Brain pericyte (primary cell): ENCODE measurements around the gene TRAPPC4.
A peak's percentile ranks its signal among the peaks of the same experiment; 100 is the strongest.
"Not testable (repeated sequence)": the region's sequence is repeated elsewhere in the genome, so short reads cannot be mapped to it uniquely, and the experiment has no call there.

ENCODE experiments used
- DNase-seq: peaks from one replicate; pipeline ENCODE4 v3.0.0-alpha.2; 2012; ENCODE audit warnings: low read depth, low spot score

Gene TRAPPC4, protein sequence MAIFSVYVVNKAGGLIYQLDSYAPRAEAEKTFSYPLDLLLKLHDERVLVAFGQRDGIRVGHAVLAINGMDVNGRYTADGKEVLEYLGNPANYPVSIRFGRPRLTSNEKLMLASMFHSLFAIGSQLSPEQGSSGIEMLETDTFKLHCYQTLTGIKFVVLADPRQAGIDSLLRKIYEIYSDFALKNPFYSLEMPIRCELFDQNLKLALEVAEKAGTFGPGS

DNA sequence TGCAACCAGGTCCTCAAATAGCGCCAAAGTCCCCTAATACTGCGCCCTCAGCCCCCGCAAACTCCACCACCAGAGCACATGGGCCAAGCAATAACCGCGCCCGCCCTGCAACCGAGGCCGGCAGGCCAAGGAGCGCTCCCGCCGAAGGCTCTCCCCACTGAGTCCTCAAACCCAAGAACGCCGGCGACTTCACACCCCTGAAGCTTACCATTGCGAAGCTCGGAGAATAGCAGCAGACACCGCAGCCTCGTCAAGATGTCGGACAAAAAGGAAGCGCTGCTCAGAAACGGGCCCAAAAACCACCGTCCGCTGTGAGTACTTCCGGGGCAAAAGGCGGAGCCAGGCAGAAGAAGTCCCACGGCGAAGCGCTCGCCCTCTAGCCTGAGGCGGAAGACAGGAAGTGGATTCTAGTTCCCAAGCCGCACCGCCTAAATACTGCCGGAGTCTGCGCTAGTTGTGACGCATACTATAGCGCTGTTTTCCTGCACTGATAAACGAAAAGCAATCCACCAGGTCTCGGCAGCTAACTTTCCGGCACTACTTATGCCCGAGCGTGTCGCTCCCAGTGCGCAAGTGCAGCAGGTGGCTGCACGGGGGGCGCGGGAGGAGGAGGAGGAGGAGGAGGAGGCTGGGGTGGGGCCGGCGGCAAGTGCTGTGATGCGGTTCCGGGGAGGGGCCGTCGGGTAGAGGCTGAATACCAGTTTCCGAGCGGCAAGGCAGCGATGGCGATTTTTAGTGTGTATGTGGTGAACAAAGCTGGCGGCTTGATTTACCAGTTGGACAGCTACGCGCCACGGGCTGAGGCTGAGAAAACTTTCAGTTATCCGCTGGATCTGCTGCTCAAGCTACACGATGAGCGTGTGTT is at the start of gene TRAPPC4, which contains the start of gene RPS25:
TSS of gene TRAPPC4 (plus strand) at position 693 of the 865 bp plus-strand sequence. CDS start at position 723, 30 bp downstream.
TSS of gene RPS25 (minus strand) at position 270 of the 865 bp plus-strand sequence. CDS start at position 211, 59 bp downstream.
- DNase-seq = peak; percentile 90

DNA sequence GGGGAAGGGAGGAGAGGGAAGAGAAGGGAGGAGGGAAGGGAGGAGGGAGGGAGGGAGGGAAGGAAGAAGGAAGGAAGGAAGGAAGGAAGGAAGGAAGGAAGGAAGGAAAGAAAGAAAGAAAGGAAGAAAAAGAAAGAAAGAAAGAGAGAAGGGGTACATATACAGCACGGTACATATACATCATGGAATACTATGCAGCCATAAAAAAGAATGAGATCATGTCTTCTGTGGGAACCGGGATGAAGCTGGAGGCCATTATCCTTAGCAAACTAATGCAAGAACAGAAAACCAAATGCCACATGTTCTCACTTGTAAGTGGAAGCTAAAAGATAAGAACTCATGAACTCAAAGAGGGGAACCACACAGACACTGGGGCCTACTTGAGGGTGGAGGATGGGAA is 49.1 kb upstream of the TRAPPC4 start:
- not testable (repeated sequence) for DNase-seq

DNA sequence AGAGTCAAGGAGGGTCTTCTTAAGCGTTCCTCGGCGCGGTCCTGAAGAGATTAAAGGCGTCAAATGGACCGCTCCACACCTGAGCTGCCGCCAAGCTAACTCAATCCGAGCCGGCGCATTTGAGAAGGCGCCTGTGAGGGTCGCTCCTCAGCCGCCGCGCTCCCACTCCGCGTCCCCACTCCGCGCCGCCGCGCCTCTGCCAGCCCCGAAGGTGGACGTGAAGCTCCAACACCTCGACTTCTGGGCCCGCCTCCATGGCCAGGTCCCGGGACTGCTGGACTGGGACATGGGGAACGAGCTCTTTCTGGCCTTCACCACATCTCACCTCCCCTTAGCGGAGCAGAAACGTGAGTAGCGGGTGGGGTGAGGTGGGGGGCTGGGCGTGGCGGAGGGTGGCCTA is 46.9 kb upstream of the TRAPPC4 start, which contains the start of gene FOXR1:
TSS of gene FOXR1 (plus strand) at position 116 of the 400 bp plus-strand sequence. CDS start at position 287, 171 bp downstream.
- DNase-seq = no peak

DNA sequence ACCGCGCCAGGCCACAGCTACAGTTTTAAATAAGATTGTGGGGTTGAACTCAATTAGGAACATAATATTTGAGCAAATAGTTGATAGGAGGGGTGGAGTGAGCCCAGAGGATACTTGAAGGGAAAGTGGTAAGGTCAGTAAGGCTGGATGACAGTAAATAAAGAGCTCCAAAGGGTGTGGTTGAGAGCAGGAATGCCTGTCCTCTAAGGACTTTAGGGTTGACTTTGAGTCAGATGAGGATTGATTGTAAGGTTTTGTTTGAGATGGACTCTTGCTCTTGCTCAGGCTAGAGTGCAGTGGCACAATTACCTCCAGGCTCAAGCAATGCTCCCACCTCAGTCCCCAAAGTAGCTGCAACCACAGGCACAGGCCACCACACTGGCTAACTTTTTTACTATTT is 44.6 kb upstream of the TRAPPC4 start:
- no peak for DNase-seq

DNA sequence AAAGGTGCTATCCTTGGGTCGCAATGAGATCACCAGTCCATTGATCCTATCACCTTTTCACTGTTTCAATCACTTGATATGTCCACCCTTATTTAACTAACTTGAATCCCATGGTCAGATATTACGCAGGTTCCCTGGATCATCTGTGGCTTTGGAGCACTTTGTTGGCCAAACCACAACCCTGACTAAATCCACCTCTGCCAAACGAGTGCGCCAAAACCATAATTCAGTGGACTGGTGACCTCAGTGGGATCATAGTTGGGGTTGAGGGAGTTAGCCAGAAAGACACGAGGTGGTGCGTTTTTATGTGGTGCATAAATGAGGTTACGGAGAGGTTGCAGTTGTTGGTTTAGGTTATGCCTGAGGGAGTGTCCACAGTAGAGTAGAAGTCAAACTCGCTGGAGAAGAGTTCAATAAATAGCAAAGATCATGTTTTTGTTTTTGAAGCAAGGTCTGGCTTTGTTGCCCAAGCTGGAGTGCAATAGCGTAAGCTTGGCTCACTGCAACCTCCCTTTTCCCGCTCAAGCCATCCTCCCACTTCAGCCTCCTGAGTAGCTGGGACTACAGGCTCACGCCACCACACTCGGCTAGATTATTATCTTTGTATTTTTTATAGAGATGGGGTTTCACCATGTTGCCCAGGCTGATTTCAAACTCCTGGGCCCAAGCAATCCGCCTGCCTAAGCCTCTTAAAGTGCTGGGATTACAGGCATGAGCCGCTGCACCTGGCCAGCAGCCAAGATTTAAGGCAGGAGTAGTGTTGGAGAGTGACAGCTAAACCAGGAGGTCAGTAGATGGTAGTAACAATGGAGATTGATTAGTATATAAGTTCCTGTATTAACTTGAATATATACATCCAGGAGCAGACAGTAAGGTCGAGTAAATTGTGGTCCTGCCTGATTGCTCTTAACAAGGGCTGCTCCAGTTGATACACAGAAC is 42.5 kb upstream of the TRAPPC4 start:
- DNase-seq = no peak

DNA sequence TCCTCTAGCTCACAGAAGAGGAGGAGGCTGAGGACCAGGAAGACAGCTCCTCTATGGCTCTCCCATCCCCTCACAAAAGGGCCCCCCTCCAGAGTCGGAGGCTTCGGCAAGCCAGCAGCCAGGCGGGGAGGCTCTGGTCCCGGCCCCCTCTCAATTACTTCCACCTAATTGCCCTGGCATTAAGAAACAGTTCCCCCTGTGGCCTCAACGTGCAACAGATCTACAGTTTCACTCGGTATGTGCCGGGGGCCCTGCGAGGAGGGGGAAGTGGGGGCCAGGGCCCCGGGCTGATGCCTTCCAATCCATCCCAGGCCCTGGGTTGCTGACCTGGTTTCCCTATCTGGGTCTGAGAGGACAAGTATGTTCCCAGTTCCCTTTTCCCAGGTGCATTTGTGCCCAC is 39.1 kb upstream of the TRAPPC4 start:
- DNase-seq = no peak

DNA sequence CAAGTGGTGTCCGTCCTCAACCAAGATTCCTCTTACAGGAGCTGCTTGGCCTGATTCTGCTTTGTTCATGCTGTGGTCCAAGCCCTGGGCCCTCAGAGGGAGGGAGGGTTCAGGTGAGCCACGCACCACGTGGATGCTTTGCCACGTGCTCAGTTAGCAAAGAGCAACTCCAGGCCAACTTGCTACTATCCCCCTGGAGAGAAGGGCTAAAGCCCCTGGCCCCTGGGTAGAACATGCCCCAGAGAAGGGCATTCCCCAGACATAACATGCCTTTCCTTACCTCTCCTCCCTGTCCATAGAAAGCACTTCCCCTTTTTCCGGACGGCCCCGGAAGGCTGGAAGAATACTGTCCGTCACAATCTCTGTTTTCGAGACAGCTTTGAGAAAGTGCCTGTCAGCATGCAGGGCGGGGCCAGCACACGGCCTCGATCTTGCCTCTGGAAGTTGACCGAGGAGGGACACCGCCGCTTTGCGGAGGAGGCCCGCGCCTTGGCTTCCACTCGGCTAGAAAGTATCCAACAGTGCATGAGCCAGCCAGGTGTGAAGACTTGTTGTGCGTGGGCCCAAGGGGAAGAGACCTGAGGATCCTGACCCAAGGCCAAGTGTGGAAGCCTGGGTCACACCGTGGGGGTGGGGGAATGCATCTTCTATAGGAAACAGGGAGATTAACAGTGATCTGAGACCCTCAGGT is 38.2 kb upstream of the TRAPPC4 start:
- no peak for DNase-seq

DNA sequence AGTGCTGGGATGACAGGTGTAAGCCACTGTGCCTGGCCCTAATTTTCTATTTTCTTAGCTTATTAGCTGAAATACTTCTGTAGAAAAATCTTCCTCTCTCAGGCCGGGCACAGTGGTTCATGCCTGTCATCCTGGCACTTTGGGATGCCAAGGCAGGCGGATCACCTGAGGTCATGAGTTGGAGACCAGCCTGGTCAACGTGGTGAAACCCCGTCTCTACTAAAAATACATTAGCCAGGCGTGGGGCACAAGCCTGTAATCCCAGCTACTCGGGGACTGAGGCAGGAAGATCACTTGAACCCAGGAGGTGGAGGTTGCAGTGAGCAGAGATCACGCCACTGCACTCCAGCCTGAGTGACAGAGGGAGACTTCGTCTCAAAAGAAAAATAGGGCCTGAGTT is 34.2 kb upstream of the TRAPPC4 start:
- not testable (repeated sequence) for DNase-seq

DNA sequence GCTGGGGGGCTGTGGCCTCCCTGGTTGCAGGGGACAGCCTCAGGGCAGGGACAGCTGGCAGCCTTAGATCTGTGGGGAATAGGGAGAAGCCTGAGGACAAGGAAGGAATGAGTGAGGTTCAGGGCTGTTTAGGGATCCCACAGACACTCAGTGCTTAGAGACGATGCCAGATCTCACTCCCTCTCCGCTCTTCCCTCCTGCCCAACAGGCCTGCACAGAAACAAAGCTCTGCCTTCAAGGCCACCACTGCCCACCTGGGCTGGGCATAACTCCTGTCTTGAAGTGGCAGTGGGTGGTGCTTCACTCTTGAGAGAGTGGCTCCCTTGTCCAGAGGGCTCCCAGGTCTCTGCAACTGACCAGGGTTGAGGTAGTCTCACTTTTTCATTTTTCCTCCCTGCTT is 33.7 kb upstream of the TRAPPC4 start:
- no peak for DNase-seq

DNA sequence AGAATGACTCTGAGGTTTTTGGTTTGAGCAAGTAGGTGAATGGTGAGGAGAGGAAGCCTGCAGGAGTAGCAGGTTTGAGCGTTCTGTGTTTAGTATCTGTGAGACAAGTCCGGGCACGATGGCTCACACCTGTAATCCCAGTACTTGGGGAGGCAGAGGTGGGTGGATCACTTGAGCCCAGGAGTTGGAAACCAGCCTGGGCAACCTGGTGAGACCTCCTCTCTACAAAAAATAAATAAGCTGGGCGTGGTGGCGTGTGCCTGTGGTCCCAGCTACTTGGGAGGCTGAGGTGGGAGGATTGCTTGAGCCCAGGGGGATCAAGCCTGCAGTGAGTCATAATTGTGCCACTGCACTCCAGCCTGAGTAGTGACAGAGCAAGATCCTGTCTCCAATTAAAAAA is 30.3 kb upstream of the TRAPPC4 start:
- no peak for DNase-seq

DNA sequence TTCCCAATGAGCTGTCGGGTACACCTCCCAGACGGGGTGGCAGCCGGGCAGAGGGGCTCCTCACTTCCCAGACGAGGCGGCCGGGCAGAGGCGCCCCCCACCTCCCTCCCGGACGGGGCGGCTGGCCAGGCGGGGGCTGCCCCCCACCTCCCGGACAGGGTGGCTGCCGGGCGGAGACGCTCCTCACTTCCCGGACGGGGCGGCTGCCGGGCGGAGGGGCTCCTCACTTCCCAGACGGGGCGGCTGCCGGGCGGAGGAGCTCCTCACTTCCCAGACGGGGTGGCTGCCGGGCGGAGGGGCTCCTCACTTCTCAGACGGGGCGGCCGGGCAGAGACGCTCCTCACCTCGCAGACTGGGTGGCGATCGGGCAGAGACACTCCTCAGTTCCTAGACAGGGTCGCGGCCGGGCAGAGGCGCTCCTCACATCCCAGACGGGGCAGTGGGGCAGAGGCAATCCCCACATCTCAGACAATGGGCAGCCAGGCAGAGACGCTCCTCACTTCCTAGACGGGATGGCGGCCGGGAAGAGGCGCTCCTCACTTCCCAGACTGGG is 27.0 kb upstream of the TRAPPC4 start:
- not testable (repeated sequence) for DNase-seq

DNA sequence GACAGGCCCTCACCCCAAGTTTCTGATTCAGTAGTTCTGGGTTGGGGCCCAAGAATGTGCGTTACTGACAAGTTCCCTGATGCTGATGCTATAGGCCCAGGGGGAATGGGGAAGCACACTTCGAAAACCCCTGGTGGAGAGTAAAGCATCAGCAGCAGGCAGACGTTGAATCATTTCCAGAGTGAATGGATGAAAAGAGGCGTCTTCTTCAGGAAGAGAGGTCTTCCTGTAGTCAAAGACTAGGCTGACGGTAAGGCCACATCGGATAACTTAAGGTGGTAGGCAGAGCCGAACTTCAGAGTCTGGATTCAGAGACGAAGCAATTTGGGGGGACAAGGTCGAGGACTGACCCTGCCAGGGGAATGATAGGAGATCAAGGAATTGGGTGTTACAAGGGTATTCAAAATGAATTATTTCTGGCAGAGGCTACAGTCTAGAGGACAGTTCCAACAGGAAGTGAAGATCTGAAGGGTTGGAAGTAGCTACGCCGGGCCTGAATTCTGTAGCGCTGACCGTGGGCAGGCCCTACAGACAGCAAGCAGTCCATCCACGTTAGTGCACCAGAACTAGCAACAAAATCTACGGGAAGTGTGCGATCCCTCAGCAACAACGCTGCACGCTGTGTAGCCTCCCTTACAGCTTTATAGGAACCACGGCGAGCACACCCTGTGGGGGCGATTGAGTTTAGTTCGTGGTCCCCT is 21.5 kb upstream of the TRAPPC4 start:
- DNase-seq = no peak

DNA sequence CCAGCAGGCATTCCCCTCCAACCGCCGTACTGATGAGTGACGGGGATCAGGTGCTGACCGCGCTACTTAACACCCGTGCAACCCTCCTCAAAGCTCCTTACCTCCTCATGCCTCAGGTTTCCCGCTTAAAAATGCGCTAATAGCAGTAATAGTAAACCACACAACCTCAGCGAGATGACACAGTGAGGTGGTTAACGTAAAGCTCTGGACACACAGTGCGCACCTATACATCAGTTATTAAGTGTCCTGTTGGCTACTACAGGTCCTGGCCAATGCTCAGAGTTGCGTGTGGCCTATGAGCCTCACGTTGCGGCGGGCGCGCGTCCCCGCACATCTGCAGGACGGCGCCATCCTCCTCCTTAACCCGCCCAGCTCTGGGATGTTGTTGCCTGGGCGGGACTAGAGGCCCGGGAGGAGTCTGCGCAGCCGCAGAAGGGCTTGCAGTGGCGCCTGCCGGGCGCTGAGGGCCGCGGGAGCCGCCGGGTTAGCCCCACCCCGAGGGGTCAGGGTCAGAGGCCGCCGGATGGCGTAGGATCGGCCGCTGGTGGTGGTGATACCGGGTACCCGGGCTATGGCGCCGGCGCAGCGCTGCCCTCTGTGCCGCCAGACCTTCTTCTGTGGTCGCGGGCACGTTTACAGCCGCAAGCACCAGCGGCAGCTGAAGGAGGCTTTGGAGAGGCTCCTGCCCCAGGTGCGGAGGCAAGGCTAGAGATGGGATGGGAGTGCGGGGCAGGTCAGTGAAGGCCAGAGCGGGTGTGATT is 20.8 kb upstream of the TRAPPC4 start, which contains the start of gene CENATAC:
TSS of gene CENATAC (plus strand) at position 512 of the 761 bp plus-strand sequence. CDS start at position 572, 60 bp downstream.
- DNase-seq = peak; percentile 32

DNA sequence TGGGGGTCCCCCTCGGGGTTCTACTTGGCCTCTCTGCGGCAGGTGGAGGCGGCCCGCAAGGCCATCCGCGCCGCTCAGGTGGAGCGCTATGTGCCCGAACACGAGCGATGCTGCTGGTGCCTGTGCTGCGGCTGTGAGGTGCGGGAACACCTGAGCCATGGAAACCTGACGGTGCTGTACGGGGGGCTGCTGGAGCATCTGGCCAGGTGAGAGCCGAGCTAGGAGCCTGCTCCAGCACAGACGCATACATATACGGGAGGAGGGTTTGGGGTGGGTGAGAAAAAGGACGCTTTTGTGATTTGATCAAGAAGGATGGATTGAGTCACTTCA is 20.2 kb upstream of the TRAPPC4 start:
- no peak for DNase-seq

DNA sequence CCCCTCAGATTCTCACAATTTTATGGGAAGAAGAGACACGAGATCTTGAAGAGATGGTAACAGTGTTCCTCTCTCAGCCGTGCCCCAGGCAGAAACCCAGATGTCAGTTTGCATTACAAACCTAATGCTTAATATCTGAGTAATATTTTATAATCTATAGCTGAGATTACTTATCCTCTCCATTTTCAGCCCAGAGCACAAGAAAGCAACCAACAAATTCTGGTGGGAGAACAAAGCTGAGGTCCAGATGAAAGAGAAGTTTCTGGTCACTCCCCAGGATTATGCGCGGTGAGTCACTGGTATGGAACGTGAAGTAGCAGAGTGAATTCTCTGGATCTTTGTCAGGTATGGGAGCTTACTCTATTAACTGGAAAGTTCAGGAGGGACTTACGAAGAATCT is 19.7 kb upstream of the TRAPPC4 start:
- no peak for DNase-seq

DNA sequence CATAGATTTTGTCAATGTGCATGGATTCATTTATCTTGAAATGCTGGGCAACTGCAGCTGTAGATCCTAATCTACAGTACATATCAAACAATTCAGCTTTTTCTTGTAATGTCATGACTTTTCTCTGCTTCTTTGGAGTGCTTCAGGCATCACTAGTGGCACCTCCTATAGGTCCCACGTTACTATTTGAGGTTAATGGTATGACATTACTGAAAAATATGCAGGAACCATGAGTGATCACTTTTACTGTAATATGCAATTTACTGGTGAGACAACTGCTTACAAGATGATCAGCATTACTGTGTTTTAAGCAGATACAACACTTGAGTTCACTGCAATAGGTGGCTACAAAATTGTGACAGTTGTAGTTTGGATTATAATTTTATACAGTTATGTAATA is 17.7 kb upstream of the TRAPPC4 start:
- DNase-seq = no peak

DNA sequence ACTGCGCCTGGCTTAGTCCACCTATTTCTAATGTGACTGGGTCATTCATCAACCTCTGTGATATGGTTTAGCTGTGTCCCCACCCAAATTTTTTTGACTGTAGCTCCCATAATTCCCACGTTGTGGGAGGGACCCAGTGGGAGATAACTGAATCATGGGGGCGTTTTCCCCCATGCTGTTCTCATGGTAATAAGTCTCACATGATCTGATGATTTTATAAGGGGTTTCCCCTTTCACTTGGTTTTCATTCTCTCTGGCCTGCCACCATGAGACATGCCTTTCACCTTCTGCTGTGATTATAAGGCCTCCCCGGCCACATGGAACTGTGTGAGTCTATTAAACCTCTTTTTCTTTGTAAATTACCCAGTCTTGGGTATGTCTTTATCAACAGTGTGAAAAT is 11.9 kb upstream of the TRAPPC4 start:
- no peak for DNase-seq

DNA sequence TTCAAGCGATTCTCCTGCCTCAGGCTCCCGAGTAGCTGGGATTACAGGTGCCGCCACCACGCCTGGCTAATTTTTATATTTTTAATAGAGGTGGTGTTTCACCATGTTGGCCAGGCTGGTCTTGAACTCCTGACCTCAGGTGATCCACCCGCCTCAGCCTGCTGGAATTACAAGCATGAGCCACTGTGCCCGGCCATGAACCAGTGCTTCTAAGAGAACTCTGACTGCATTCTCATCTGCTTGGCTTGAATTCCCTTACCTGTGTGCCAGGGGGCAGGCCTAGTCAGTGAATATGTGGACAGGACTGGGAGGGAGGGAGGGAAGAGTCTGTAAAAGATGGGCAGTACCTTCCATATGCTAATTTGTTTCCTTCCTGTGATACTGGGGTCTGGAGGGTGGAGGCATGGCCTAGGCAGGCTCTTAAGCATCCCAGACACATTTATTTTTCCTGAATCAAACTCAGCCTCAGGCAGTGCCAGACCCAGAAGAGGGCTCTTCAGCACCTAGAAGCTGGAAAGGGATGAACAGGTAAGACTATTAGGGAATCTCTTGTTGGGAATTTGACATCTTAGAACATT is 7.0 kb upstream of the TRAPPC4 start:
- DNase-seq = no peak

DNA sequence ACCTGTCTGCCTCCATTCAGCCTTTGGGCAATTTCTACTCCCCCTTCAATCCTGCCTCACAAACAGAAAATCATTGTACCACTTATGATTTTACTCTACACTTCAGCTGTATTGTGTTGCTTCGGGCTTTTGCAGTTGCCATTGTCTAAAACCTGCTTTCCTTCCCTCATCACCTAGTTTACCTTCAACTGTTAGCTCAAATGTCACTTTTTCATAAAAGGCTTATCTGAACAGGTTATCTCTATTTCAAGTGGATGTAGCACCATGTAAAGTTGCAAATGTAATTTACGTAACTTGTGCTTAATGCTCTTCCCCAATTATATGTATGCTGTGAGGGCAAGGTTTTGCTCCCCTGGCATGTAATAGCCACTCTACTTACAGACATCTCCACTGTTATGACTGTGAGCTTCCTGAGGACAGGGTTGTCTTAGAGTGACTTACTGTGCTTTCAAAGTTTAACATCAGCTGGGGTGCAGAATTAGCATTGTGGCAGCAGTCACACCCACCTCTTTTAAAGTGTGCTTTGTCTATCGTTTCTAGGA is 5.9 kb upstream of the TRAPPC4 start:
- no peak for DNase-seq
